Activated B cell treated with CpG ODN at 0.5 μM for 24 hours (primary cell): ENCODE results near the gene GRIPAP1. TPM values are rescaled to one million over a fixed set of nuclear protein-coding genes. Genes with fewer than 3 reads are reported as not detected.
A peak's percentile ranks its signal among the peaks of the same experiment; 100 is the strongest.

Source experiments
- ATAC-seq: fragments of 200-7000 bp; cut with Tn5 transposase; one replicate; pipeline ENCODE4 v1.10.0; 2021; ENCODE audit warnings: low read depth, mild to moderate bottlenecking, moderate library complexity
- CTCF ChIA-PET: fragments of 350-600 bp; sonication (Branson Sonifier 250); formaldehyde crosslinking; loops from one replicate; lab custom pipeline; 2021; ENCODE audit warnings: antibody characterized with exemption; lab: Charles Lee
- POLR2A ChIA-PET: fragments of 350-600 bp; sonication (Branson Sonifier 250); formaldehyde crosslinking; loops from one replicate; lab custom pipeline; 2021; ENCODE audit warnings: antibody characterized with exemption; lab: Charles Lee
- DNase-seq: peaks from one replicate; pipeline ENCODE4 v3.0.0; 2022
- H3K27ac Mint-ChIP-seq: one replicate; pipeline ENCODE4 v1.8.0; 2020; ENCODE audit warnings: mixed read lengths
- H3K27me3 Mint-ChIP-seq: one replicate; pipeline ENCODE4 v1.8.0; 2021; ENCODE audit warnings: mixed read lengths
- H3K36me3 Mint-ChIP-seq: one replicate; pipeline ENCODE4 v1.8.0; 2021; ENCODE audit warnings: low read depth, mixed read lengths
- H3K4me1 Mint-ChIP-seq: one replicate; pipeline ENCODE4 v1.8.0; 2021; ENCODE audit warnings: mixed read lengths
- H3K4me3 Mint-ChIP-seq: one replicate; pipeline ENCODE4 v1.8.0; 2020; ENCODE audit warnings: mild to moderate bottlenecking, mixed read lengths
- H3K9me3 Mint-ChIP-seq: one replicate; pipeline ENCODE4 v1.8.0; 2020; ENCODE audit warnings: mixed read lengths
- intact Hi-C: fragments of 100-400 bp; cut with micrococcal nuclease; formaldehyde crosslinking; loops from one replicate; pipeline ENCODE4 v1.15.1; 2024
- total RNA-seq: library from RNA; stranded (reverse); gene quantifications from 2 replicates; pipeline ENCODE4 v1.2.3, GENCODE V29; 2022
- TF ChIP-seq, protein P1 (sequence below): fragments of 200-600 bp; IDR thresholded peaks from one replicate; pipeline ENCODE4 v1.8.0; 2022; ENCODE audit warnings: antibody characterized with exemption, mild to moderate bottlenecking

GRIPAP1 gene
- total RNA-seq, 1 donor from 2014 or later: 117 TPM

DNA sequence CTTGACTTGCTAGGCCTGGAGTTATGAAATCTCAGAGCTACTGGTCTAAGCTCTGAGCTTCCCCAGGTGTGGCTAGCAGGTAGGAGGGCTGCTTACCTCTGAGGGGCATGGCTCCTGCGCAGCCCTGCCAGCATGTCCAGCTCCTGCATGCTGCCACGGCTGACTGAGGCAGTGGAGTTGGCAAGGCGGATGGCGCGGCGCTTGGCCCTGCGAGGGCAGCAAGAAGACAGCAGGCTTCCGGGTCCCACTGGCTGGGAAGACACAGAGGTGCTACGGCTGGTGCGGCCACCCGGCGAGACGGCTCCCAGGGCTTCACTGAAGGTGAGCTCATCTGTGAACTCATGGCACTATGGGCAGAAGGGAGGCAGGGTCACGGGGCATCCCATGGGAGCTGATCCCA lies 36.1 kb downstream of the GRIPAP1 start:
- POLR2A ChIA-PET: interaction anchor here (0.8 to 1.7 kb wide), 2 partner anchors 8 to 36 kb away, joined by 4 to 5 read pairs; partner anchors contain the start of genes GRIPAP1 and OTUD5
- H3K36me3 Mint-ChIP-seq: no peaks in the 10 kb centered on the region
- ATAC-seq: no peak

DNA sequence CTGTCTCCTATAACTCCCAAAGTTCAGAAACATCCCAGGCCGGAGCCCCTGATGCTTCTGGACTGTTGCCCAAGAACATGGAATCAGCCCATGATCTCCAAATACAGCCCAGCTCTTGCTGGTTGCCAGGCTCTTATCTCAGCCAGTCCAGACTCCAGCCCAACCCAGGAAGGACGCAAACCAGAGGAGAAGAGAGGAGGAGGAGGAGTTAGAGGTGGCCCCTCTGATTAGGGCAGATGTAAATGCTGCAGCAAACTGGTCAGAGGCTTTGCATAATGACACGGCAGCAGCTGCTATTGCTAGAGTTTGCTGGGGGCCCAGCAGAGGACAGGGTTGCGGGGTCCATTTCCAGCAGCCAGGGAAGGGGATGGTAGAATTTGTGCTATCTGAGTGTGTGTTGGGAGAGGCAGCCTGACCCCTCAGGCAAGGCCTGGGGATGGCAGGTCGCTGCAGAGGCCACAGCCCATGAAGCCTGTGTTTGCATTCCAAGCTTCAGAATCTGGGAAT lies 40.4 kb downstream of the GRIPAP1 start:
- TF ChIP-seq, protein P1, sequence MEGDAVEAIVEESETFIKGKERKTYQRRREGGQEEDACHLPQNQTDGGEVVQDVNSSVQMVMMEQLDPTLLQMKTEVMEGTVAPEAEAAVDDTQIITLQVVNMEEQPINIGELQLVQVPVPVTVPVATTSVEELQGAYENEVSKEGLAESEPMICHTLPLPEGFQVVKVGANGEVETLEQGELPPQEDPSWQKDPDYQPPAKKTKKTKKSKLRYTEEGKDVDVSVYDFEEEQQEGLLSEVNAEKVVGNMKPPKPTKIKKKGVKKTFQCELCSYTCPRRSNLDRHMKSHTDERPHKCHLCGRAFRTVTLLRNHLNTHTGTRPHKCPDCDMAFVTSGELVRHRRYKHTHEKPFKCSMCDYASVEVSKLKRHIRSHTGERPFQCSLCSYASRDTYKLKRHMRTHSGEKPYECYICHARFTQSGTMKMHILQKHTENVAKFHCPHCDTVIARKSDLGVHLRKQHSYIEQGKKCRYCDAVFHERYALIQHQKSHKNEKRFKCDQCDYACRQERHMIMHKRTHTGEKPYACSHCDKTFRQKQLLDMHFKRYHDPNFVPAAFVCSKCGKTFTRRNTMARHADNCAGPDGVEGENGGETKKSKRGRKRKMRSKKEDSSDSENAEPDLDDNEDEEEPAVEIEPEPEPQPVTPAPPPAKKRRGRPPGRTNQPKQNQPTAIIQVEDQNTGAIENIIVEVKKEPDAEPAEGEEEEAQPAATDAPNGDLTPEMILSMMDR: no peak
- H3K9me3 Mint-ChIP-seq: no peaks in the 10 kb centered on the region
- peak overlapping the region; percentile 58 for H3K4me3 Mint-ChIP-seq
- no peak for DNase-seq
- H3K36me3 Mint-ChIP-seq: peaks cover 4% of the 10 kb centered on the region
- H3K27me3 Mint-ChIP-seq: no peaks in the 10 kb centered on the region
- peaks cover 43% of the 10 kb centered on the region for H3K4me1 Mint-ChIP-seq
- POLR2A ChIA-PET: interaction anchor here (1.1 to 1.2 kb wide), 2 partner anchors 10 to 81 kb away, joined by 3 read pairs; partner anchors contain the start of gene KCND1
- peak overlapping the region; percentile 68 for H3K27ac Mint-ChIP-seq
- intact Hi-C loops: no loop called here
- CTCF ChIA-PET: interaction anchor here (1.0 kb wide), 1 partner anchor 11 kb away, joined by 3 read pairs; the partner anchor contains the start of gene KCND1
- no peak for ATAC-seq

More for the DNA sequence above, 36.1 kb downstream of the GRIPAP1 start:
- DNase-seq: no peak
- Mint-ChIP-seq H3K27ac (no peak overlapping the region), H3K27me3 (no peaks in the 10 kb centered on the region), H3K4me3 (no peak overlapping the region), H3K9me3 (no peaks in the 10 kb centered on the region), H3K4me1 (peaks cover 25% of the 10 kb centered on the region)
- CTCF ChIA-PET: no interaction called here
- intact Hi-C loops: no loop called here
- TF ChIP-seq, protein P1: no peak

DNA sequence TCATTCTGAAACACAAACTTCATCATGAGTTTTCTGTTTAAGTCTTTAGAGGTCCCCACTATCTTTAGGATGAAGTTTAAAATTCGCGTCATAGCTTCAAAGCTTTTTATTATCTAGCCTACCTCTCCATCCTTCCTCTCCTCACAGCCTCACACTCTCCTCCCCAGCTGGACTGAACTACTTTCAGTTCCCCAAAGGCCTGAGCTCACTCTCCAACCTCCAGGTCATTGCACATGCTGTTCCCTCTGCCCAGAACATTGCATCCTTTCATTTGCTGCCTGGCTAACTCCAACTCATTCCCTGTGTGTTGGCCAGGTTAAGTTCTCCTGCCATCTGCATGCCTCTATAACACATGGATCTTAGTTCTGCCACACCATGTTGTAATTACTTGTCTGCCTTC lies 41.8 kb downstream of the GRIPAP1 start:
- ChIA-PET POLR2A (no interaction called here), CTCF (interaction anchor here (1.4 kb wide), 1 partner anchor 11 kb away, joined by 3 read pairs; the partner anchor contains the start of gene KCND1)
- Mint-ChIP-seq H3K27me3 (no peaks in the 10 kb centered on the region), H3K27ac (peak overlapping the region; percentile 74), H3K4me1 (peaks cover 53% of the 10 kb centered on the region), H3K4me3 (peak overlapping the region; percentile 66), H3K9me3 (no peaks in the 10 kb centered on the region), H3K36me3 (peaks cover 13% of the 10 kb centered on the region)
- DNase-seq: no peak
- intact Hi-C loops: no loop called here
- TF ChIP-seq, protein P1: no peak
- no peak for ATAC-seq

DNA sequence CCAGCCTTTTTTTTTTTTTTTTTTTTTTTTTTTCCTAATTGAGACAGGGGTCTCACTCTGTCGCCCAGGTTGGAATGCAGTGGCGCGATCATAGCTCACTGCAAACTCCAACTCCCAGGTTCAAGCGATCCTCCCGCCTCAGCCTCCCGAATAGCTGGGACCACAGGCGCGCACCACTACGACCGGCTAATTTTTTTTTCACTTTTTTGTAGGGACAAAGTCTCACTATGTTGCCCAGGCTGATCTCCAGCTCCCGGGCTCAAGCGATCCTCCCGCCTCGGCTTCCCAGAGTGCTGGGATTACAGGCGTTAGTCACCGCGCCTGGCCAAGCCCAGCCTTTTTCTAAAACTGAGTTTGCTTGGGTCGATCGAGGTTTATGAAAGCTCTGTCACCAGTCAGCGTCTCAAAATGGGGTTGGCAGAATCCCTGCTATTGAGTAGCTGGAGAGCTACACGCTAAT lies 43.4 kb downstream of the GRIPAP1 start:
- Mint-ChIP-seq H3K27me3 (no peaks in the 10 kb centered on the region), H3K4me3 (peak overlapping the region; percentile 98), H3K4me1 (peaks cover 67% of the 10 kb centered on the region), H3K9me3 (no peaks in the 10 kb centered on the region), H3K27ac (peak overlapping the region; percentile 100), H3K36me3 (peaks cover 24% of the 10 kb centered on the region)
- TF ChIP-seq, protein P1: no peak
- no peak for DNase-seq
- no peak for ATAC-seq
- ChIA-PET POLR2A (interaction anchor here (0.5 to 5.9 kb wide), 22 partner anchors 13 to 436 kb away, joined by 3 to 99 read pairs (median 8); partner anchors contain the start of genes GRIPAP1, HDAC6, KCND1 and PQBP1), CTCF (interaction anchor here (0.8 to 1.0 kb wide), 2 partner anchors 21 to 310 kb away, joined by 3 to 4 read pairs; no protein-coding TSS in a partner anchor)
- intact Hi-C loops: loop anchor here (1.0 to 5.0 kb wide), 12 partner anchors 14 to 419 kb away; partner anchors contain the start of genes GRIPAP1, PIM2, PQBP1 and PRAF2
